K562 (cell line): Measurements from ENCODE around the gene SLC30A7. TPM values are rescaled to one million over a fixed set of nuclear protein-coding genes. Genes with fewer than 3 reads are reported as not detected.

Source experiments
- ATAC-seq: fragments of 200-7000 bp; cut with Tn5 transposase; 3 replicates; pipeline ENCODE4 v1.9.1; 2020; ENCODE audit warnings: moderate library complexity
- BruUV-seq: library from RNA; stranded (reverse); fragments of 400-500 nt; replicated peaks from 2 replicates; lab custom pipeline; 2021; lab: Mats Ljungman, UMichigan
- CTCF ChIA-PET: fragments of 300-600 bp; formaldehyde crosslinking; extraction: SDS; loops from one replicate; lab custom pipeline; 2021; ENCODE audit warnings: low intra/inter-chr PET ratio; lab: Yijun Ruan, JAX
- POLR2A ChIA-PET: fragments of 300-600, 350-650 bp; sonication (Branson Sonifier 250); formaldehyde crosslinking; extraction: SDS; loops from one replicate; lab custom pipeline; 2021; ENCODE audit warnings: antibody characterized with exemption, inconsistent platforms; lab: Yijun Ruan, JAX
- DNase-seq, 4 experiments: peaks; one replicate each; pipeline versions ENCODE4 v3.0.0 to v3.0.0-alpha.2; 2011 to 2018; ENCODE audit warnings: low spot score in 3 of 4, mixed read lengths in 3 of 4; ENCODE audit errors: extremely low read depth in 1 of 4
- FAIRE-seq: peaks from 2 replicates; lab custom pipeline; 2011; peaks lifted over from hg19 to GRCh38; lab: Jason Lieb, UNC
- H2AFZ ChIP-seq: 2 replicates; pipeline ENCODE4 v1.6.0; 2011; ENCODE audit warnings: low read depth, low read length, control low read depth, inconsistent platforms
- H3K27ac ChIP-seq: fragments of 200-600 bp; 3 replicates; pipeline ENCODE4 v1.8.0; 2011; ENCODE audit warnings: low read depth, mild to moderate bottlenecking, control low read depth, inconsistent platforms, low read length, moderate library complexity, mixed read lengths; ENCODE audit errors: extremely low read depth
- H3K27me3 ChIP-seq, 2 experiments: fragments of 300-600 bp in 1 of 2; 2 replicates in 1 of 2; 3 replicates in 1 of 2; pipeline versions ENCODE4 v1.6.0 to v1.8.0; 2011; ENCODE audit warnings: inconsistent platforms in 2 of 2, low read length in 2 of 2, mild to moderate bottlenecking in 1 of 2, mixed read lengths in 1 of 2, moderate library complexity in 1 of 2; ENCODE audit not compliant: control insufficient read depth in 2 of 2, insufficient read depth in 2 of 2
- H3K36me3 ChIP-seq: fragments of 300-600 bp; 3 replicates; pipeline ENCODE4 v1.8.0; 2011; ENCODE audit warnings: mild to moderate bottlenecking, low read length, inconsistent platforms; ENCODE audit not compliant: control insufficient read depth, insufficient read depth
- H3K4me1 ChIP-seq, 2 experiments: fragments of 200-600 bp in 1 of 2; replicated peaks in 1 of 2; 2 replicates in 1 of 2; 3 replicates in 1 of 2; pipeline versions ENCODE4 v1.5.1 to v1.8.0; 2011; ENCODE audit warnings: inconsistent platforms in 2 of 2, low read length in 2 of 2, mild to moderate bottlenecking in 1 of 2, mixed read lengths in 1 of 2, moderate library complexity in 1 of 2; ENCODE audit not compliant: control insufficient read depth in 2 of 2, insufficient read depth in 2 of 2
- H3K4me2 ChIP-seq: 2 replicates; pipeline ENCODE4 v1.6.1; 2011; ENCODE audit warnings: low read length, control low read depth, inconsistent platforms, mixed read lengths; ENCODE audit not compliant: insufficient read depth
- H3K4me3 ChIP-seq: fragments of 200-600 bp; sonication (generic), shearing (Covaris generic); 2 replicates; pipeline ENCODE4 v1.5.1; 2016; ENCODE audit warnings: control low read depth, inconsistent platforms
- H3K79me2 ChIP-seq: fragments of 200-600 bp; 3 replicates; pipeline ENCODE4 v1.8.0; 2011; ENCODE audit warnings: low read length, inconsistent platforms; ENCODE audit not compliant: control insufficient read depth, insufficient read depth
- H3K9ac ChIP-seq, 2 experiments: 2 replicates each; pipeline versions ENCODE4 v1.6.0 to v1.6.1; 2011; ENCODE audit warnings: low read depth in 2 of 2, low read length in 2 of 2, control low read depth in 1 of 2, inconsistent platforms in 1 of 2, mild to moderate bottlenecking in 1 of 2, mixed read lengths in 1 of 2; ENCODE audit not compliant: insufficient read depth in 1 of 2
- H3K9me1 ChIP-seq: one replicate; pipeline ENCODE4 v1.6.0; 2011; ENCODE audit warnings: inconsistent platforms, mild to moderate bottlenecking, low read length, moderate library complexity; ENCODE audit not compliant: control insufficient read depth, insufficient read depth
- H3K9me3 ChIP-seq: replicated peaks from 2 replicates; pipeline ENCODE4 v1.5.1; 2011; ENCODE audit warnings: low read depth, low read length, inconsistent platforms; ENCODE audit not compliant: control insufficient read depth, insufficient read depth
- H4K20me1 ChIP-seq: replicated peaks from 2 replicates; pipeline ENCODE4 v1.6.1; 2011; ENCODE audit warnings: low read length, inconsistent platforms, mixed read lengths; ENCODE audit not compliant: control insufficient read depth, insufficient read depth
- CEBPG ChIP-seq, 3 experiments: fragments of 200-800 bp in 1 of 3; sonication (Bioruptor generic) in 1 of 3; sonication (generic) in 1 of 3; formaldehyde crosslinking in 1 of 3; IDR thresholded peaks in 2 of 3; conservative IDR thresholded peaks in 1 of 3; 2 replicates each; pipeline versions ENCODE4 v1.6.1 to v1.8.0; 2016 to 2022; ENCODE audit warnings: missing compliant biosample characterization in 2 of 3, missing genetic modification characterization in 2 of 3, mild to moderate bottlenecking in 1 of 3, missing genetic modification reagents in 1 of 3
- CHCHD3 ChIP-seq: fragments of 250-450 bp; sonication (Bioruptor Pico); IDR thresholded peaks from 2 replicates; pipeline ENCODE4 v2.1.2; 2022; ENCODE audit warnings: mild to moderate bottlenecking
- CTCF ChIP-seq, 3 experiments: IDR thresholded peaks in 2 of 3; conservative IDR thresholded peaks in 1 of 3; 2 replicates each; pipeline ENCODE4 v1.5.1; 2011 to 2012; ENCODE audit warnings: low read length in 3 of 3, mild to moderate bottlenecking in 3 of 3, control low read depth in 2 of 3, improper control_type of control experiment in 1 of 3, inconsistent platforms in 1 of 3, low read depth in 1 of 3, mixed read lengths in 1 of 3, moderate library complexity in 1 of 3; ENCODE audit not compliant: insufficient read depth in 2 of 3
- DACH1 ChIP-seq: fragments of 450-650 bp; IDR thresholded peaks from 2 replicates; pipeline ENCODE4 v1.6.1; 2018; ENCODE audit not compliant: partially characterized antibody
- EP400 ChIP-seq: fragments of 450-650 bp; IDR thresholded peaks from 2 replicates; pipeline ENCODE4 v1.6.1; 2017; ENCODE audit warnings: antibody characterized with exemption, mild to moderate bottlenecking, moderate library complexity
- ETV1 ChIP-seq: fragments of 450-650 bp; conservative IDR thresholded peaks from 2 replicates; pipeline ENCODE4 v1.6.1; 2016; ENCODE audit warnings: missing genetic modification characterization, control low read depth, low read depth, missing compliant biosample characterization
- EWSR1 ChIP-seq: fragments of 450-650 bp; IDR thresholded peaks from 2 replicates; pipeline ENCODE4 v1.6.1; 2018; ENCODE audit warnings: borderline replicate concordance, mild to moderate bottlenecking, low read depth, moderate library complexity; ENCODE audit not compliant: partially characterized antibody
- KDM2B ChIP-seq: fragments of 250-450 bp; sonication (Bioruptor Pico); IDR thresholded peaks from 2 replicates; pipeline ENCODE4 v1.8.0; 2021; ENCODE audit warnings: mild to moderate bottlenecking, moderate library complexity
- LCOR ChIP-seq: sonication (generic); formaldehyde crosslinking; IDR thresholded peaks from 2 replicates; pipeline ENCODE4 v1.8.0; 2022; ENCODE audit warnings: mild to moderate bottlenecking, missing genetic modification reagents
- MLX ChIP-seq, 2 experiments: fragments of 450-650 bp in 1 of 2; sonication (generic) in 1 of 2; formaldehyde crosslinking; conservative IDR thresholded peaks; 2 replicates each; pipeline versions ENCODE4 v1.4.0 to v1.8.1; 2020 to 2022; ENCODE audit warnings: mild to moderate bottlenecking in 1 of 2, missing genetic modification reagents in 1 of 2
- SNIP1 ChIP-seq: fragments of 450-650 bp; IDR thresholded peaks from 2 replicates; pipeline ENCODE4 v1.7.1; 2017; ENCODE audit warnings: low read depth, mild to moderate bottlenecking
- TCF7L2 ChIP-seq: fragments of 150-350 bp; IDR thresholded peaks from 2 replicates; pipeline ENCODE4 v1.6.1; 2016; ENCODE audit warnings: low read depth, mild to moderate bottlenecking, low read length, moderate library complexity
- ZFP36 ChIP-seq: fragments of 150-350 bp; IDR thresholded peaks from 2 replicates; pipeline ENCODE4 v1.6.1; 2018; ENCODE audit warnings: low read length, low read depth; ENCODE audit not compliant: partially characterized antibody
- ZNF311 ChIP-seq: fragments of 250-450 bp; sonication (Bioruptor Pico); IDR thresholded peaks from 2 replicates; pipeline ENCODE4 v1.4.0; 2020; ENCODE audit warnings: mild to moderate bottlenecking, moderate library complexity
- in situ Hi-C: fragments of 300-500 bp; cut with MboI; formaldehyde crosslinking; loops from 4 replicates; pipeline ENCODE4 v1.15.0; 2018; ENCODE audit warnings: inconsistent platforms, mixed read lengths
- intact Hi-C: fragments of 100-400 bp; cut with micrococcal nuclease; formaldehyde crosslinking; loops from 2 replicates; pipeline ENCODE4 v1.14.2; 2022
- polyA plus RNA-seq, 8 experiments: library from polyadenylated mRNA; depleted of rRNA in 4 of 8; stranded (reverse) in 5 of 8; unstranded in 3 of 8; fragments of >200 nt; fragmentation: Nextera tagmentation in 2 of 8; fragmentation: Illumina TruSeq in 1 of 8; extraction: Ambion mirVana in 2 of 8; extraction: Trizol in 1 of 8; gene quantifications; 2 replicates each; pipeline versions ENCODE4 v1.2.1 to v1.2.3, GENCODE V29; 2011 to 2014; ENCODE audit warnings: inconsistent platforms in 1 of 8, missing spikeins in 1 of 8
- total RNA-seq, 7 experiments: library from RNA; depleted of rRNA in 6 of 7; stranded (reverse); fragments of >200 nt in 6 of 7; fragmentation: Illumina TruSeq in 2 of 7; extraction: Trizol in 2 of 7; gene quantifications; 2 replicates each; pipeline versions ENCODE4 v1.2.1 to v1.2.3, GENCODE V29; 2011 to 2021; ENCODE audit warnings: low replicate concordance in 1 of 7
- TF ChIP-seq, protein P1 (sequence below): sonication (generic); formaldehyde crosslinking; IDR thresholded peaks from 2 replicates; pipeline ENCODE4 v1.8.1; 2023; ENCODE audit warnings: mild to moderate bottlenecking, missing genetic modification reagents
- TF ChIP-seq, protein P2 (sequence below): fragments of 450-650 bp; conservative IDR thresholded peaks from 2 replicates; pipeline ENCODE4 v1.6.1; 2016; ENCODE audit warnings: missing genetic modification characterization, low read depth, mild to moderate bottlenecking, missing compliant biosample characterization, moderate library complexity

SLC30A7 gene
- total and polyA plus RNA-seq, 9 of the 15 experiments (the other 6 are each of a cell fraction or from before 2014, with no cell fraction given) = 3.5 to 17.1 (median 7.2) TPM

DNA sequence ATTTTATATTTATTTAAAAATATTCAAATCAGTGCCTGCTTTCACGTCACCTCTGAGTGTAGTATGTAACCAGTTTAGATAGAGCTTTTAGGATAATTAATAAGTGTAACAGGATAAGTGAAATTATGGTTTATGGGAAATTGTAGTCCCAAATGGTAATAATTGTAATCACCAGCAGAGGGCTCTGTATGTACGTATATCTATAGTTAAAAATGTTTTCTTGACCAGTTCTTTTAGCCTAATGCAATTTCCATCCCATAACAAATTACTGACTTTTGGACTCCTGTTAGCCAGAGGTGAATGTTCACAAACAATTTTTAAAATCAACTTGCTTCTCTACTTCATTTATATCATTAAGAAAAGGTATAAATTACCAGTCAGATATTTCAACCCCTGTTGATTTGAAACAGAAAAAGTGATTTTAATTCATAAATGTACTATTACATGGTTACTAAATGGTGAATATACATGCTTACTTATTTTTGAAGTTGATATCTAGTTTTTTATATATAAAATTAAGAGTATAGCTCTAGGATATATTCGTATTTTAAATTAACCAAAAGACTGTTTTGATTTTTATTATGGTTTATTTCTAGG, 25.3 kb downstream of the SLC30A7 start (continued):
- TF ChIP-seq CTCF (IDR thresholded peaks at IDR 0.05 in 2 of 3, conservative IDR thresholded peaks at IDR 0.05 in 1 of 3; ENCODE audit: insufficient read depth in 2 of 3, low read depth in 1 of 3, low read length in 3 of 3) (peak in 2 of 3 experiments; percentile 31 to 79; a peak in 3 of 6 replicates), EP400 (no peak)

GRCh38 chr1:100924212-100924611, 28.3 kb downstream of the SLC30A7 start:
- Histone ChIP-seq H3K36me3 (peaks cover 59% of the 10 kb centered on the region), H3K27ac (no peak overlapping the region), H3K27me3 (no peaks in the 10 kb centered on the region), H3K4me3 (no peak overlapping the region), H4K20me1 (no peaks in the 10 kb centered on the region), H3K9me3 (no peaks in the 10 kb centered on the region), H3K4me2 (no peak overlapping the region), H3K4me1 (no peaks in the 10 kb centered on the region), H3K9ac (no peak overlapping the region), H3K79me2 (no peaks in the 10 kb centered on the region), H2AFZ (no peak overlapping the region), H3K9me1 (no peaks in the 10 kb centered on the region)
- intact Hi-C loops (no loop called here), in situ Hi-C loops (no loop called here)
- BruUV-seq = no TSS peak
- no peak for DNase-seq
- POLR2A ChIA-PET = interaction anchor here (1.2 kb wide), 1 partner anchor 246 kb away, joined by 3 read pairs; no protein-coding TSS in a partner anchor
- CTCF ChIA-PET = interaction anchor here (0.7 kb wide), 1 partner anchor 126 kb away, joined by 5 read pairs; no protein-coding TSS in a partner anchor
- ATAC-seq = no peak
- TF ChIP-seq TCF7L2 (no peak), DACH1 (no peak), SNIP1 (no peak), EWSR1 (no peak), ZNF311 (CRISPR knock-in tag) (no peak), CEBPG (CRISPR knock-in tag; IDR thresholded peaks at IDR 0.05) (no peak), CEBPG (tag; conservative IDR thresholded peaks at IDR 0.05 in 1 of 2, IDR thresholded peaks at IDR 0.05 in 1 of 2) (no peak), ZFP36 (no peak), MLX (CRISPR knock-in tag; conservative IDR thresholded peaks at IDR 0.05) (no peak), ETV1 (tag) (no peak), KDM2B (CRISPR knock-in tag) (no peak), CHCHD3 (CRISPR knock-in tag) (no peak), LCOR (CRISPR knock-in tag) (no peak)
- TF ChIP-seq, protein P1, sequence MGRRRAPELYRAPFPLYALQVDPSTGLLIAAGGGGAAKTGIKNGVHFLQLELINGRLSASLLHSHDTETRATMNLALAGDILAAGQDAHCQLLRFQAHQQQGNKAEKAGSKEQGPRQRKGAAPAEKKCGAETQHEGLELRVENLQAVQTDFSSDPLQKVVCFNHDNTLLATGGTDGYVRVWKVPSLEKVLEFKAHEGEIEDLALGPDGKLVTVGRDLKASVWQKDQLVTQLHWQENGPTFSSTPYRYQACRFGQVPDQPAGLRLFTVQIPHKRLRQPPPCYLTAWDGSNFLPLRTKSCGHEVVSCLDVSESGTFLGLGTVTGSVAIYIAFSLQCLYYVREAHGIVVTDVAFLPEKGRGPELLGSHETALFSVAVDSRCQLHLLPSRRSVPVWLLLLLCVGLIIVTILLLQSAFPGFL (CRISPR knock-in tag) = no peak
- TF ChIP-seq, protein P2, sequence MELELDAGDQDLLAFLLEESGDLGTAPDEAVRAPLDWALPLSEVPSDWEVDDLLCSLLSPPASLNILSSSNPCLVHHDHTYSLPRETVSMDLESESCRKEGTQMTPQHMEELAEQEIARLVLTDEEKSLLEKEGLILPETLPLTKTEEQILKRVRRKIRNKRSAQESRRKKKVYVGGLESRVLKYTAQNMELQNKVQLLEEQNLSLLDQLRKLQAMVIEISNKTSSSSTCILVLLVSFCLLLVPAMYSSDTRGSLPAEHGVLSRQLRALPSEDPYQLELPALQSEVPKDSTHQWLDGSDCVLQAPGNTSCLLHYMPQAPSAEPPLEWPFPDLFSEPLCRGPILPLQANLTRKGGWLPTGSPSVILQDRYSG (tag) = no peak
- TF ChIP-seq, all 486 proteins: peak for 0
- no peak for FAIRE-seq
